Astrocyte of the hippocampus (primary cell): ENCODE results near the gene TBCB.
A peak's percentile ranks its signal among the peaks of the same experiment; 100 is the strongest.
"Not testable (repeated sequence)": the region's sequence is repeated elsewhere in the genome, so short reads cannot be mapped to it uniquely, and the experiment has no call there.

Source experiments
- DNase-seq: peaks from one replicate; pipeline ENCODE4 v3.0.0; 2011; ENCODE audit warnings: low read depth, low spot score

The TBCB gene

GRCh38 chr19:36101550-36102327 lies 13.5 kb upstream of the TBCB start:
- DNase-seq: no peak

- no peak for DNase-seq
Observed at GRCh38 chr19:36103040-36103626, 12.1 kb upstream of the TBCB start.

GRCh38 chr19:36103842-36104552 lies 11.3 kb upstream of the TBCB start:
- no peak for DNase-seq

- no peak for DNase-seq
Observed at GRCh38 chr19:36106441-36106840, 8.8 kb upstream of the TBCB start.

GRCh38 chr19:36106991-36107390 lies 8.3 kb upstream of the TBCB start:
- DNase-seq: no peak

DNA sequence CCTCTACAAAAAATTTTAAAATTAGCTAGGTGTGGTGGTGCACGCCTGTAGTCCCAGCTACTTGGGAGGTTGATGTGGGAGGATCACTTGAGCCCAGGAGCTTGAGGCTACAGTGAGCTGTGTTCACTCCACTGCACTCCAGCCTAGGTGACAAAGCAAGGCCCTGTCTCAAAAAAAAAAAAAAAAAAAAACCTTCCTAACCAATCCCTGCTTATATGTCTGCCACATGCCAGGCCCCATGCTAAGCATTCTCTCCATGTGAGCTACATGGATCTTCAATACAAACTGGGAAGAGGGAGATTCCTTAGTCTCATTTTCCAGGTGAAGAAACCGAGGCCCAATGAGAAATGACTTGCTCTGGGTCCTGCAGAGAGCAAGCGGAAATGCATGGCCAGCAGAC lies 6.6 kb upstream of the TBCB start:
- no peak for DNase-seq

DNA sequence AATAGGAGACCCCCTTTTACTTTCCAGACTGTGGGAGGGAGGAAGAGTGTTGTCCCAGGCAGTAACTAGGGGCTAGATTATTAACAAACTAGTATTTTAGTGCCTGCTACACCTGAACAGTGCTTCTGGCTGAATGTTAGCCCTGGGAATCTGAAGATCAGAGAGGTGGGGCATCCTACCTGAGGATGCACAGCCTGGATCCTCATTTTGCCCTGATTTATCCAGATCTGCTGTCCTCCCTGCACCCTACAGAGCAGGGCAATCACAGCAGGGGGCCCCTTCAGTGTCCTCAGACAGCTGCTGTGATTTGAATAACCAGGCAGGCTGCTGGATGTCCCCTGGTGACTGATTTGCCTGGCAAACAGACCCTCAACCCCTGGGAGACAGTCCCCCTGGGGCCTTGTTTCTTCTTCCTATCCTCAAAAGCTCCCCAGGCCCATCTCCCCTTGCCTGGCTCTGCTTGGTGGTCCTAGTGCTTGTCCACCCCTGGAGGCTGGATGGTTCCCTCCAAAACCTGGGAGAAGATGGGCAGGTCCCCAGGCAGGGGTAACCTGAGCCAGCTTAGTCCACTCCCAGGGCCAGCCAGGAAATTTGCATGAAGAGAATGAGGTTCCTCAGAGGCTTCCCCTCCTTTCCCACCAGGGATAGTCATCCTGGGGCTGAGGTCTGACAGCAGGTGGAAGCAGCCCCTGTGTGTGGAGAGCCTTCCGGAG lies 4.6 kb upstream of the TBCB start, which contains the start of gene OVOL3:
Gene OVOL3, plus strand, starts transcription at position 657 of the 713 bp plus-strand sequence. CDS start 60 bp downstream, outside the sequence.
- DNase-seq: no peak

GRCh38 chr19:36111200-36111539 lies 4.1 kb upstream of the TBCB start:
- DNase-seq: no peak

GRCh38 chr19:36112678-36113077 lies 2.6 kb upstream of the TBCB start:
- no peak for DNase-seq

DNA sequence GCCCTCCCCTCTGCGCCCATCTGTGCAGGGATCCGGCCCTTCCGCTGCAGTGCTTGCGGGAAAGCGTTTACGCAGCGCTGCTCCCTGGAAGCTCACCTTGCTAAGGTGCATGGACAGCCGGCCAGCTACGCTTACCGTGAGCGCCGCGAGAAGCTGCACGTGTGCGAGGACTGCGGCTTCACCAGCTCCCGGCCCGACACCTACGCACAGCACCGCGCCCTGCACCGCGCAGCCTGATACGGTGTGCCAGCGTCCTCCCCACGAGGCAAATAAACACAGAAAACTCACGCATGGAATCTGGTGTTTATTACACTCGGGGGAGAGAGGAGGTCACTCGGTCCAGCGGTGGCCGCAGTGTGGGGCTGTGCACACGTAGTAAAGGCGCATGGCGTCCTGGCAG lies 1.8 kb upstream of the TBCB start:
- DNase-seq: no peak

GRCh38 chr19:36113894-36114720 lies 1.2 kb upstream of the TBCB start:
- DNase-seq: peak; percentile 37

GRCh38 chr19:36114721-36115452 lies 381 bp upstream of the TBCB start, which contains the start of gene POLR2I:
TSS of gene POLR2I (minus strand) at chr19:36114875. CDS start at chr19:36114856, 19 bp downstream.
- peak; percentile 100 for DNase-seq

DNA sequence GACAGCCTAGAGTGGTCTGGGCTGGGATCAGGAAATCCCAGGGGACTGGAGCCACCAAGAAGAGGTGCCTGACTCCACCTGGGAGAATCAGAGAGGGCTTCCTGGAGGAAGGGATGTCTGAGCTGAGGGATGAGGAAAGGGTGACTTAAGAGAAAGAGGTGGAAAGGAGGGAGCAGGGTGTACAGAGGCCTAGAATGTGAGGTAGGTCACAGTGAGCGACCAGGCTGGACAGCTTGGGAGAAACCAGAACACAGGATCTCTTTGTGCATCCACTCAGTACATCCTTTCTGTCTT lies 1.0 kb downstream of the TBCB start:
- no peak for DNase-seq

- no peak for DNase-seq
Observed at GRCh38 chr19:36120092-36120983, 5.1 kb downstream of the TBCB start.

DNA sequence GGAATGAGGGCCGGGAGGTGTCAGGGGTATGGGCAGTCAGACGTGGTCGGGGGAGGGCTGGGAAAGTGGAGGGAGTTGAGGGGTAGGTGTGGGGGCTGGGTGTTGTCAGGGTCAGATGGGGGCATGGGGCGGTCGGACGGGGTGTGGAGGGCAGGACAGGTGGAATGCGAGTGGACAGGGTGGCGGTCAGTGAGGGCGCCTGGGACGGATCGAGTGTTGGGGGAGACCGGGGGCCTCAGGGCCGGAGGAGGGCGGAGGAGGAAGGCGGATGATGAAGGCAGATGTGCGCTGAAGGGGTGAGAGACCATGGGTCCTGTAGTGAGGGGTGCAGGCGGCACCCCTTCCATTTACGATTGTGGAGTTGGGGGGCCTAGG lies 5.7 kb downstream of the TBCB start:
- DNase-seq: no peak

DNA sequence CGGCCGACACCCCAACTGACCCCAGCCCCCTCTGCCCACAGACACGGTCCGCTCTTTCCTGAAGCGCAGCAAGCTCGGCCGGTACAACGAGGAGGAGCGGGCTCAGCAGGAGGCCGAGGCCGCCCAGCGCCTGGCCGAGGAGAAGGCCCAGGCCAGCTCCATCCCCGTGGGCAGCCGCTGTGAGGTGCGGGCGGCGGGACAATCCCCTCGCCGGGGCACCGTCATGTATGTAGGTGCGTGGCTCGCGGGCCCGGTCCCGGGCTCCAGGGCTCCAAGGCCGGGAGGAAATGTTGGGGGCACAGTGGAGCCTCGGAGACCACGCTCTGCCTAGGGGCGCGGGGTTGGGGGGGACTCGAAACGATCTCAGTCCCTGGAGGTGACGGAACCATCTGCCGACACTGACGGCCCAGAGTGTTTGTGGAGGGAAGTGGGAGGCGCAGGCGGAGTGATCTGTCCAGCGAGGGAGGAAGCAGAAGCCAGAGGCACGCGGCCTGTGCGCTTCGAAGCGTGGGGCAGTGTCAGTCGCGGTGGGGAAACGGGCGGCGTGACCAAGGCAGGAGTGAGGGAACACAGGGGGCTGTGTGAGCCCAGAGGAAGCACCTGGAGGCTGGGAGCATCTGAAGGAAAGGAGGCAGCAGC lies 6.3 kb downstream of the TBCB start:
- no peak for DNase-seq

DNA sequence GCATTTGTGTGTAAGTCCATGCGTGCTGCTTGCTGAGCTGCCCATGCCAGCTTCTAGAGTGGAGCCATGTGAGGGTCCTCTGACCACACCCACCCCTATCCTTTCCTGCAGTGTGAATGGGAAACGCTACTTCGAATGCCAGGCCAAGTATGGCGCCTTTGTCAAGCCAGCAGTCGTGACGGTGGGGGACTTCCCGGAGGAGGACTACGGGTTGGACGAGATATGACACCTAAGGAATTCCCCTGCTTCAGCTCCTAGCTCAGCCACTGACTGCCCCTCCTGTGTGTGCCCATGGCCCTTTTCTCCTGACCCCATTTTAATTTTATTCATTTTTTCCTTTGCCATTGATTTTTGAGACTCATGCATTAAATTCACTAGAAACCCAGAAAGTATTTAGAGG lies 10.3 kb downstream of the TBCB start:
- DNase-seq: no peak

GRCh38 chr19:36128392-36128736 lies 13.1 kb downstream of the TBCB start:
- DNase-seq: no peak

GRCh38 chr19:36131221-36131620 lies 16.0 kb downstream of the TBCB start:
- DNase-seq: not testable (repeated sequence)
